HAP-1 (cell line): Measurements from ENCODE around the gene INAFM2.
A peak's percentile ranks its signal among the peaks of the same experiment; 100 is the strongest.

Source experiments
- DNase-seq, 2 experiments: peaks; one replicate each; pipeline ENCODE4 v3.0.0-alpha.2; 2016 to 2020; ENCODE audit warnings: low spot score in 2 of 2
- H3K27me3 ChIP-seq: fragments of 250-450 bp; sonication (Bioruptor Pico); 2 replicates; pipeline ENCODE4 v1.5.1; 2020; ENCODE audit warnings: low read depth, mild to moderate bottlenecking, moderate library complexity
- H3K36me3 ChIP-seq: fragments of 250-450 bp; sonication (Bioruptor Pico); replicated peaks from 2 replicates; pipeline ENCODE4 v1.5.1; 2020; ENCODE audit warnings: mild to moderate bottlenecking
- H3K4me1 ChIP-seq: fragments of 250-450 bp; sonication (Bioruptor Pico); 2 replicates; pipeline ENCODE4 v1.5.1; 2020; ENCODE audit warnings: mild to moderate bottlenecking
- H3K4me3 ChIP-seq: fragments of 250-450 bp; sonication (Bioruptor Pico); 2 replicates; pipeline ENCODE4 v1.5.1; 2020; ENCODE audit warnings: mild to moderate bottlenecking, moderate library complexity
- H3K9me3 ChIP-seq: fragments of 250-450 bp; sonication (Bioruptor Pico); 2 replicates; pipeline ENCODE4 v1.5.1; 2020; ENCODE audit warnings: mild to moderate bottlenecking, moderate library complexity
- in situ Hi-C: fragments of 300-500 bp; cut with MboI; formaldehyde crosslinking; loops from 3 replicates; pipeline ENCODE4 v1.14.3; 2020; ENCODE audit warnings: low sequenced_read_pairs, inconsistent platforms, mixed read lengths

The INAFM2 gene

GRCh38 chr15:40323239-40323952 is at the start of gene INAFM2:
Gene INAFM2 (plus strand): TSS chr15:40323692. CDS start chr15:40324056, 364 bp downstream.
- H3K9me3 ChIP-seq: no peaks in the 10 kb centered on the region
- DNase-seq: peak; percentile 96 to 98
- in situ Hi-C loops: no loop called here
- H3K4me1 ChIP-seq: peaks cover 64% of the 10 kb centered on the region
- peaks cover 26% of the 10 kb centered on the region for H3K36me3 ChIP-seq
- H3K27me3 ChIP-seq: no peaks in the 10 kb centered on the region
- H3K4me3 ChIP-seq: peak within 1 kb of the TSS; percentile 52

DNA sequence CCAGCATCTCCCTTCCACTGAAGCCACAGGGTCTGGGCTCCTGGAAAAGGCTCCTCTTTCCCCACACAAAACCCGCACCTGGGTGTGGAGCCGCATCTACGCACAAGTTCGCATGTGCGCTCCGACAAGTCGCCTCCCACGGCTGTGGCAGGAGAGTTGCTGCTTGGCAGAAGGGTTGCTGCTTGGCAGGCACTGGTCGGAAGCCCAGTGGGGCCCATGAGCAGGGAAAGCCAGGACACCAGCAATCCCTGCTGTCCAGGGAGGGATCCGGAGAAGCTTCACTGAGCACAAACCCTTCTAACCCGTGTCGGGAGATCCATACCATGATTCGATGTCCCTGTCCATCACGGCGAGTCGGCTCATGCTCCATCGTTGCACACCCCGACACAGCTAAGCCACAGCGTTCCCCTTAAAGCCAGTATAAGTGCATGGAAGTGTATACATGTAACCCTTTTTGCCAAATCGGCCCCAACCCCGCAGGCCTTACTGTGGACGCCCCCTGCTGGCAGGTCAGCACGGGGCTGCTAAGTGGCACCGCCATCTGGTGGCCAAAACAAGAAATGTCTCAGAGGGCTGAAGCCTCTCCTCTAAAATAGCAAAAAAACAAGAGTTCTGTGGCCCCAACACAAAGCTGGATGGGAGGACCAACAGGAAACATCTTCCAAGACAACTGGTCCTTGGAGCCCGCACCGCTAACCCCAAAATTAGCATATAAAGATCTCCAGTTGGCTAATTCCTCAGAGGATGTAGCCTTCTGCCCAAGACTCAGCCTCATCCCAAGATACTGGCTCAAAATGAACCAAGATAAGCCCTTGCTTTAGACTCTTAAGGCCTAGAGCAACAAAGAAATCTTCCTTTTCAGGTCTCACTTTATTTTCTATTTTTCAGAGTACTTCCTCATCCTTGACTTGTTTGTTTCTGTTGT is 48.9 kb upstream of the INAFM2 start:
- in situ Hi-C loops: loop anchor here (5.0 to 25.0 kb wide), 3 partner anchors 52 to 487 kb away; partner anchors contain the start of gene FSIP1
- no peaks in the 10 kb centered on the region for H3K9me3 ChIP-seq
- H3K4me3 ChIP-seq: no peak overlapping the region
- no peaks in the 10 kb centered on the region for H3K27me3 ChIP-seq
- no peaks in the 10 kb centered on the region for H3K4me1 ChIP-seq
- peak; percentile 68 to 90 for DNase-seq
- H3K36me3 ChIP-seq: no peaks in the 10 kb centered on the region

DNA sequence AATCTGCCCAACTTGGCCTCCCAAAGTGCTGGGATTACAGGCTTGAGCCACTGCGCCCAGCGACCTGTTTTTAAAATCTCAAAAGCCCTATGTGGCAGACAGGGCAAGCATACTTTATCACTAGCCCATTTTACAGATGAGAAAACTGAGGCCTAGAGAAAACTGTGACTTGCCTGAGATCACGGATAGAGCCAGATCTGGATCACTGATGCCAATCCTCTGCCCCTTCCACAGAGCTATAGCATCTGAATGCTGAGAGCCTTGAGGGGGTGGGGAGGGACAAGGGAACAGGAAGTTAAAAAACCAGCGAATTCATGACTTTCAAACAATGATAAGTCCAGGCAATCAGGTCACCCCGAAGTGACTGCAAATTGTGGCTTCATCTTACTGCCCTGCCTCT is 48.0 kb upstream of the INAFM2 start:
- DNase-seq: no peak
- Histone ChIP-seq H3K36me3 (no peaks in the 10 kb centered on the region), H3K9me3 (no peaks in the 10 kb centered on the region), H3K4me1 (no peaks in the 10 kb centered on the region), H3K27me3 (no peaks in the 10 kb centered on the region), H3K4me3 (no peak overlapping the region)
- in situ Hi-C loops: loop anchor here (10.0 kb wide), 1 partner anchor 231 kb away; no protein-coding TSS in a partner anchor

DNA sequence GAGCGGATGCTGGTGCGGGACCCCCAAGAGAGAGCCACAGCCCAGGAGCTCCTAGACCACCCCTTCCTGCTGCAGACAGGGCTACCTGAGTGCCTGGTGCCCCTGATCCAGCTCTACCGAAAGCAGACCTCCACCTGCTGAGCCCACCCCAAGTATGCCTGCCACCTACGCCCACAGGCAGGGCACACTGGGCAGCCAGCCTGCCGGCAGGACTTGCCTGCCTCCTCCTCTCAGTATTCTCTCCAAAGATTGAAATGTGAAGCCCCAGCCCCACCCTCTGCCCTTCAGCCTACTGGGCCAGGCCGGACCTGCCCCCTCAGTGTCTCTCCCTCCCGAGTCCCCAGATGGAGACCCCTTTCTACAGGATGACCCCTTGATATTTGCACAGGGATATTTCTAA is 47.5 kb upstream of the INAFM2 start:
- Histone ChIP-seq H3K9me3 (no peaks in the 10 kb centered on the region), H3K36me3 (no peaks in the 10 kb centered on the region), H3K4me3 (no peak overlapping the region), H3K27me3 (no peaks in the 10 kb centered on the region), H3K4me1 (no peaks in the 10 kb centered on the region)
- no peak for DNase-seq
- in situ Hi-C loops: loop anchor here (10.0 kb wide), 1 partner anchor 231 kb away; no protein-coding TSS in a partner anchor

GRCh38 chr15:40276927-40277326 is 46.6 kb upstream of the INAFM2 start:
- Histone ChIP-seq H3K27me3 (no peaks in the 10 kb centered on the region), H3K4me1 (no peaks in the 10 kb centered on the region; the same call in 1 of the 2 replicates), H3K4me3 (no peak overlapping the region), H3K36me3 (no peaks in the 10 kb centered on the region), H3K9me3 (no peaks in the 10 kb centered on the region)
- no peak for DNase-seq
- in situ Hi-C loops: loop anchor here (10.0 kb wide), 1 partner anchor 232 kb away; no protein-coding TSS in a partner anchor

DNA sequence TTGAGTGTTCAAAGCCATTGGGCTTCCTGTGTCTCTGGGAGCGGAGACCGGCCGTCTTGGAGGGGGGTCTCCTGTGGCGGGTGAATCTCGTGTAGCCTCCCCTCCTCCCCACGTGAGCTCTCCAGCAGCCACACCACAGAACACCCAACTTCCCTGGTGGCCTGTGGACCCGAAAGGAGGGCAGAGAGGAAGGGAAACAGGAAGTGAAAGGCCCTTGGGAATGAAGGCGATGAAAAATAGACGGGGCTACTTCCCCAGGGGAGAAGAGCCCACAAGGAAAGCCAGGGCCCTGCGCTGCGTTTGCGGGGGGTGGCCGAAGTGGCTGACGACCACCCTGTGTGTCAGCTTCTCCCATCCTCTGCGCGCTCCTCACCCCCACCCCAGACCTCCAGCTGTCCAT is 46.0 kb upstream of the INAFM2 start:
- no peaks in the 10 kb centered on the region for H3K9me3 ChIP-seq
- DNase-seq: no peak
- no peaks in the 10 kb centered on the region for H3K36me3 ChIP-seq
- H3K27me3 ChIP-seq: no peaks in the 10 kb centered on the region
- H3K4me1 ChIP-seq: no peaks in the 10 kb centered on the region; the same call in 1 of the 2 replicates
- H3K4me3 ChIP-seq: no peak overlapping the region
- in situ Hi-C loops: loop anchor here (10.0 kb wide), 1 partner anchor 233 kb away; no protein-coding TSS in a partner anchor

DNA sequence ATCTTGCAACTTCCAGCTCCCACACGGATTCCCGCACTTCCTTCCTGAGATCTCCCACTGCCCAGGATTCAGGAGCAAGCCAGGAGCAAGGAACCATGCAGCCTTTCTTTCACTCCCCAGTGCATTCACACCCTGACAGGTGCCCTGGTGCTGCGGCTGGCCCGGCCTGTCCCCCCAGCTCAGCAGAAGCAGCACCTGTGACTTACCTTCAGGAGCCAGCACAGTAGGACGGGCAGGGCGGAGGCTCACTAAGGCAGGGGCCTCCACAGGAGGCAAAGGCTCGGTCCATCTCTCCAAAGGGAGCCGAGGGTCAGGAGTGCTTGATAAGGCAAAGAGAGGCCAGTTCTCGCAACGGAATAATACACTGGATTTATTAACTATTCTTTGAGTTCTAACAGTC is 45.5 kb upstream of the INAFM2 start:
- Histone ChIP-seq H3K36me3 (no peaks in the 10 kb centered on the region), H3K4me3 (no peak overlapping the region), H3K27me3 (no peaks in the 10 kb centered on the region), H3K4me1 (peaks cover under 1% of the 10 kb centered on the region; the same call in 1 of the 2 replicates), H3K9me3 (no peaks in the 10 kb centered on the region)
- in situ Hi-C loops: loop anchor here (10.0 kb wide), 1 partner anchor 233 kb away; no protein-coding TSS in a partner anchor
- DNase-seq: no peak

DNA sequence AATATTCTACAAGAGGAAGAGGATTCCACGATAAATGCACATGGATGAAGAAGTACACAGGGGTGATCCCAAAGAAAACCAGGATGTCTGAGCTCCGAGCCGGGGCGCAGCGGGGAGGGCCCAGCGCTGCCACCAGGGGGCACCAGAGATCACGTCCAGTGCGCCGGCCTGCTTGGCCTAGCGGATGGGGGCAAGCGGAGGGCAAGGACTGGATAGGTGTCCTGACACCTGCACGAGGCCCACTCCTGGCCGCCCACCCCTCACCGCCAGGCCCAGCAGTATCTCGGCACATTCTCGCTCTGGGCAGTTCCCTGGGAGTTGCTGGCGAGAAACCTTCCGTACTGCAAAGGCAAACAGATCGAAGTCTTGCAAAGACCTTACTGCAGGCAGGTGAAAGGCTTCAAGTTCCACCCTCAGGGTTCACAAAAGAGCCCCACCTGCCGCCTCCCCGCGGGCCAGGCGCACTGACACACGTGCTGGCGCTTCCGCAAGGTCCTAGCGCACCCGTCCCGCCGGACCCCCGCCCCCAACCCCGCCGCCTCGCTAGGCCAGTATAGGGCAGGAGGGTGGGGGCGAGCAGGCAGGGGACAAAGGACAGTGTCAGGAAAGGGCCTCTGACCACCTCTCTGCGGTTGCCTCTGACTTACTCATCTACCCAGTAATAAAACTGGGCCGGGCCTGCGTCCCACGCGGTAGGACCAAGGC is 43.9 kb upstream of the INAFM2 start:
- Histone ChIP-seq H3K9me3 (no peaks in the 10 kb centered on the region), H3K4me3 (no peak overlapping the region), H3K4me1 (peaks cover 4% of the 10 kb centered on the region; the same call in 1 of the 2 replicates), H3K36me3 (no peaks in the 10 kb centered on the region), H3K27me3 (no peaks in the 10 kb centered on the region)
- in situ Hi-C loops: loop anchor here (10.0 kb wide), 1 partner anchor 235 kb away; no protein-coding TSS in a partner anchor
- peak; percentile 33 to 90 for DNase-seq

GRCh38 chr15:40280260-40281056 is 43.0 kb upstream of the INAFM2 start:
- Histone ChIP-seq H3K36me3 (no peaks in the 10 kb centered on the region), H3K4me1 (peaks cover 10% of the 10 kb centered on the region), H3K9me3 (no peaks in the 10 kb centered on the region), H3K4me3 (no peak overlapping the region), H3K27me3 (no peaks in the 10 kb centered on the region)
- in situ Hi-C loops: no loop called here
- no peak for DNase-seq

DNA sequence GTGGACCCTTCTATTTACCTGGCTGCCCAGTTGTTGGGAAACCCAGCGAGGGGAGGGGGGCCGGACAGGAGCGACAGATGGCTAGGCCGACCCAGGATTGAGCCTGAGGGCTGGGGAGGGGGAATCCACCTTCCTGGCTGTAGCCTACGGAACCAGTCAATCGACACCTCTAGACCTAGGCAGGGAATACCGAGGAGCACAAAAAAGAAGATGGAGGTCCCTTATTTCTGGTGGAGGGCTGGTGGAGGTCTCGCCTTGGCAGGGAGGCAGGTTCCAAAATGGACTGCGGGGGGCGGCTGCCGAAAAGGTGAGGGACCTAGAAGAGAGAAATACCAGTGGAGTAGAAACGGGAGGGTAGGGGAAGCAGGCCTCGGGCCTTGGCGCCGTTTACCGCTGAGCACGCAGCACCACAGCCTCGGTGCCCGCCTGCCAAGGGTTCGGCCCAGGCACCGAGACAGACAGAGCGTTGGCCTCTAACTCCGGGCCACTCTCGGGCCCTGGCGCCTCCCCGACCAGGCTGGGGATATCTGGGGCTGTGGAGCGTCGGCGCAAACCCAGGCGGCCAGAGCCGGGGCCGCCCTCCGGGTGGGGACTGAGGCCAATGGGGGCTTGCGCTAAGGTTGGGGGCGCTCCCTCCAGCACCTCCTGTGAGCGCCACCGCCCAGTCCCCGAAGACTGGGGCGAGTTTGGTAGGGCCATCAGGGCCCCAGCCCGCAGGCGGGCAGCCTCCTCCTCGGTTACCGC is 42.3 kb upstream of the INAFM2 start:
- peaks cover 12% of the 10 kb centered on the region for H3K4me1 ChIP-seq
- no peaks in the 10 kb centered on the region for H3K9me3 ChIP-seq
- in situ Hi-C loops: no loop called here
- no peaks in the 10 kb centered on the region for H3K27me3 ChIP-seq
- H3K4me3 ChIP-seq: no peak overlapping the region
- H3K36me3 ChIP-seq: no peaks in the 10 kb centered on the region
- no peak for DNase-seq

GRCh38 chr15:40281801-40282146 is 41.7 kb upstream of the INAFM2 start:
- Histone ChIP-seq H3K27me3 (no peaks in the 10 kb centered on the region), H3K9me3 (no peaks in the 10 kb centered on the region), H3K36me3 (no peaks in the 10 kb centered on the region), H3K4me3 (peak overlapping the region; percentile 42; the same call in 1 of the 2 replicates), H3K4me1 (peaks cover 12% of the 10 kb centered on the region)
- DNase-seq: no peak
- in situ Hi-C loops: no loop called here

DNA sequence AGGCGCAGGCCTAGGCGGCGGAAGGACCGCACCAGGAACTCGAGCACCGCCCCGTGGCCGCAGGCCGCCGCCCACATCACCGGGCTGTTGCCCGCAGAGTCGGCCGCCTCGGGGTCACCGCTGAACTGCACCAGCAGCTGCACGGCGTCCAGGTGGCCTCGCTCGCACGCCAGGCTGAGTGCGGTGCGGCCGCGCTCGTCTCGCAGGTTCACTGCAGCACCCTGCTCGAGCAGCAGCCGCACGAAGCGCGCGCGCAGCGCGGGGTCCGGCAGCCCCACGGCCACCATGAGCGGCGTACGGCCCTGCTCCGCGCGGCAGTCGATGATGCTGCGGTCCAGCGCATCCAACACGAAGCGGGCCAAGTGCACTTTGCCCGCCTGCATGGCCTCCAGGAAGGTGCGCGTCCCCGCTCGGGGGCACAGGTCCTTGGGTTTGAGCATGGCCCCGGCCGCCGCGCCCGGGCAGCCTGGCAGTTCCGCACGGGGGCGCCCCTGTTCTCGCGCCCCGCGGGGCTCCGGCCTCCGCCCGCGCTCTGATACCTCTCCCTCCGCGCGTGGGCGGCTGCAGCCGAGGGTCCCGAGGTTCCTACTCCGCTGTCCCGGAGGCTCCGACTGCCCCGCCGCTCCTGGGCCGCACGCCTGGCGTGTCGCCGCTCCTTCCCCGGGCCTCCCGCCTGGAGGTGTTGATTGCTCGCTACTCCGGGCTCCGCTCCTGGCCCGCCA is 41.2 kb upstream of the INAFM2 start:
- Histone ChIP-seq H3K4me1 (peaks cover 12% of the 10 kb centered on the region), H3K27me3 (no peaks in the 10 kb centered on the region)

More for the DNA sequence above, 41.2 kb upstream of the INAFM2 start:
- peak; percentile 27 to 74 for DNase-seq
- no peaks in the 10 kb centered on the region for H3K9me3 ChIP-seq
- peak overlapping the region; percentile 42 for H3K4me3 ChIP-seq
- no peaks in the 10 kb centered on the region for H3K36me3 ChIP-seq
- in situ Hi-C loops: no loop called here
